Measurements from ENCODE around the gene MACROD2.

GRCh38 chr20:14741616-14742015 lies 746.3 kb downstream of the MACROD2 start:
- TF ChIP-seq POLR2A (IDR thresholded peaks at IDR 0.05; ENCODE audit: low read depth, low read length) (no peak), POLR2AphosphoS5 (IDR thresholded peaks at IDR 0.05; ENCODE audit: low read depth, low read length) (no peak), TAF1 (IDR thresholded peaks at IDR 0.05; ENCODE audit: low read depth, low read length) (no peak)
